COLO829 (cell line): ENCODE measurements around the gene RPF1.
"Not testable (repeated sequence)": the region's sequence is repeated elsewhere in the genome, so short reads cannot be mapped to it uniquely, and the experiment has no call there.

Source experiments
- DNase-seq: peaks from one replicate; pipeline ENCODE4 v3.0.0; 2012; ENCODE audit warnings: low spot score

The RPF1 gene

GRCh38 chr1:84493747-84494146 is 14.7 kb downstream of the RPF1 start:
- DNase-seq = no peak

- no peak for DNase-seq
These were observed 17.4 kb downstream of the RPF1 start for GRCh38 chr1:84496498-84496897.

DNA sequence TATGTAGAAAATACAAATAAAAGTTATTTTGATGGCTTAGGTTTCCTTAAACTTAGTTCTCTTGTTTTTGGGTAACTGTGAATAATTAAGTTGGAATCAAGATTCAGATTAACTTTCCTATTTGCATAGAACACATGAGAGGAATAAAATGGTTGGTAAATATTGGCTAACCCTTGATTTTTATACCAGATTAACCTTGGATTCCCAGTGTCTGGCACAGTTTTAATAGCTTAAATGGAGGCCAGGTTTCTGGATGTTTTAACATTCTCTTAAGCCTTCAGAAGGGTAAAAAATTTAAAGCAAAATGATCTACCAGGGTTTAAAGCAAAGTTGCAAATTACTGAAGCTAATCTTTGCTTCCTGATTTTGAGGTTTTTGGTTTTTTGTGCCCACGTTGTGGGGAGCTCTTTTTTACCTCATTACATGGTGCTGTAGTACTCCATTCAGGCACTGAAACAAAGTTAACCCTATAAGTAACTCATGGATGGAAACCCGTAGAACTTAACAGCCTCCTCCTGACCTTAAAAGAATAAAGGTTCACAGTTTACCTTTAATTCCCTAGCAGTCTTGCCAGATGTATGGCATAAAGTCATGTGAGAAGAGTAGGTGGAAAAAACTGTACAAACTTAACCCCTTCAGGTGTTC is 18.7 kb downstream of the RPF1 start:
- DNase-seq = no peak

DNA sequence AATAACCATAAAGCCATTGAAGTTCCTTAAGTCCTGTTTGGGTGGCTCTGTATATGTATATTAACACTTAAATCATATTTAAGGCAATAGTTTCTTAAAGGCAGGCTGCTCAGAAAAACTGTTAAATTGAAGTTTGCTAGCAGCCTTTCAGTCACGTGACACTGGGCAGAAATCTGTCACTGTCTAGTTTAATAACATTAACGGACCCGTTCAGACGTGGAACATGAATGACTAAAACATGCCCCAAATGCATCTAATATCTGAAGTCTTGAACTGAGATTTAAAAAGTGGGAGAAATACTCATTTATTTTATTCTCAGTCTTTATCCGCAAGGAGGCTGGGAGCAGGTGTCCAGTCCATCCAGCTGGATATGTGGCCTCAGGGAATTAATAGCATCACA is 23.9 kb downstream of the RPF1 start:
- DNase-seq = no peak

DNA sequence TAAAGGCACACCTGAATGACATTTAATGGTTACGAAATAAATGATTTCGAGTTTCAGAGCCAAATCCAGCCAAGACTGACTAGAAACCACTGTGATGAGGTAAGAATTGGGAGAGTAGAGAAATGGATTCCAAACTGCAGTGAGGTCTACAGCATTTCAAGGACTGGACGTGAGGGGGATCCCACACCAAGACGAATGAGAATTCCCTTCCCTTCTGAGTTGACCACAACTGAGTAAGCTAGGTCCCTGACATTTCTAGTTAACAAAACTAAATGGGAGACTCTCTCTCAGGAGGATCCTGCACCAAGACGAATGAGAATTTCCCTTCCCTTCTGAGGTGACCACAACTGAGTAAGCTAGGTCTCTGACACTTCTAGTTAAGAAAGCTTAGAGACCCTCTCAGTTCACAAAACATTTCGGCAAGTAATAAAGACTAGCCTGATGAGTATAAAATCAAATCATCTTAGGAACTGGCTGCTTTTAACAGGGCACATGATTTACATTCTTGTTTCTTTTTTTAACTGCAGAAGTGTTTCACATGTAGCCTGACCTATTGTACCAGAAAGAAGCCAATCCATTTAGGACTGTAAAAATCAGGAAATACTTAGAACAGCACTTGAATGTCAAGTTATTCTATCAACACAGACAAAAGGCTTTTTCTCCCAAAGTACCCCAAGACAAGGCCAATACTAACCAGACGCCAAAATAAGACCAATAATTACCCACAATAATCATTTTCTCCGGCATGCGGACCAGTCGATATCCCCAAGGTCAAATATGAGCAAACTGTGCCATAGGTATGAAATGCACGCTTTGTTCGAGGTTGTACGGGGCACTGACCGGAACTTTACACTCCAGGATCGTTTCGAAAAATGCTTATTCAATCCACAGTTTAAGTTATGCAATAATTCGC is 25.8 kb downstream of the RPF1 start:
- DNase-seq = no peak

GRCh38 chr1:84505493-84506001 is 26.5 kb downstream of the RPF1 start:
- DNase-seq = peak; percentile 3

GRCh38 chr1:84506002-84506728 is 27.1 kb downstream of the RPF1 start, which contains the start of the genes GNG5 and SPATA1:
Gene GNG5, minus strand, starts transcription at chr1:84506581. Its CDS starts 490 bp downstream, at chr1:84506091.
Gene SPATA1, plus strand, starts transcription at chr1:84506386. Its CDS starts 9,974 bp downstream, at chr1:84516360.
- peak; percentile 89 for DNase-seq

DNA sequence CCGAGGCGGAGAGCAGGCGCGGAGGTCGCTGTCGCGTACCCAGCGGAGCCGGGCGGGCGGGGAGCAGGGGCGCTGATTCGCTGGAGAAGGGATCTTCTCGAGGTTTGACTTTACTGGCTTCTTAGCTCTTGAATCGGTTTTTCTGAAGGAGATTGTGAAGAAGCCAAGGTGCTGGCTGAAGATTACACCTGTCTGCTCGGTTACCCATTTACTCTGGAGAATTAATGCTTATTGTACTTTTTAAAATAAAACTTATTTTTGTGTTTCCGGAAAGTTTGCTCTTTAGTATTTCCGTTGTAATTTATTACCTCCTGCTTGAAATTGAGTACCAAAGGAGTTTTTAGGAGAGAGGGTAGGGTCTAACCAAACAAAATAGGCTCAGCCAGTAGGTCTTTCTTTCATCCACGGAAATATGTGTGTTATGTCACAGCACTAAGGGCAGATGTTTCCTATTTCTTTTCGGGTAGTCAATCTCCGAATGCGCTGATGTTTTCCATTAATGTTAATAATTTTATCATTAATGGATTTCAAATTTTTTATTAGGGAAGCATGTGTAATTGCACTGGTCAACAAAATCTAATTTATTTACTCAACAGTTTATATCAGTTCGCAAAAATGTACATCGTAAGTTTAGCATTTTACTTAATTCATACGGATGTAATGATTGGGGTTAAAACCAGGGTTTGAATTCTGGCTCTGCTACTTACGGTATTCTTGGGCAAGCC is 27.8 kb downstream of the RPF1 start:
- DNase-seq = no peak

DNA sequence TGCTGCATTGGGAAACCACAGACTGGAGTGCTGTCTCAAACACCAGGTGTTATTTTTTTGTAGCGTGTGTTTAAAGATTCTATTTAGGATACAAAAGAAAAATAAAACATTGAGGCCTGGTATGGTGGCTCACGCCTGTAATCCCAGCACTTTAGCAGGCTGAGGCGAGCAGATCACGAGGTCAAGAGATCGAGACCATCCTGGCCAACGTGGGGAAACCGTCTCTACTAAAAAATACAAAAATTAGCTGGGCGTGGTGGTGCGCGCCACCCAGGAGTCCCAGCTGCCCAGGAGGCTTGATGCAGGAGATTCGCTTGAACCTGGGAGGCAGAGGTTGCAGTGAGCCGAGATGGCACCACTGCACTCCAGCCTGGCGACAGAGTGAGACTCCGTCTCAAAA is 28.8 kb downstream of the RPF1 start:
- not testable (repeated sequence) for DNase-seq

GRCh38 chr1:84508510-84508909 is 29.4 kb downstream of the RPF1 start:
- no peak for DNase-seq

GRCh38 chr1:84509029-84509428 is 30.0 kb downstream of the RPF1 start:
- DNase-seq = no peak

DNA sequence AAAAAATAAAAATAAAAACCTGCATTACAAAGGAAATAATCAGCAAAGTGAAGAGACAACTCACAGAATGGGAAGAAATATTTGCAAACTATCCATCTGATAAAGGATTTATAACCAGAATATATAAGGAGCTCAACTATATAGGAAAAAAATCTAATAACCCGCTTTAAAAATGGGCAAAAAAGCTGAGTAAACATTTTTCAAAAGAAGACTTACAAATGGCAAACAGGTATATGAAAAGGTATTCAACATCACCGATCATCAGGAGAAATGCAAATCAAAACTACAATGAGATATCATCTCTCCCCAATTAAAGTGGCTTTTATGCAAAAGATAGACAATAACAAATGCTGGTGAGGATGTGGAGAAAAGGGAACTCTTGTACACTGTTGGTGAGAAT is 31.1 kb downstream of the RPF1 start:
- no peak for DNase-seq

GRCh38 chr1:84510668-84511067 is 31.6 kb downstream of the RPF1 start:
- DNase-seq = no peak

- DNase-seq = no peak
These were observed 45.5 kb downstream of the RPF1 start for GRCh38 chr1:84524590-84524989.

DNA sequence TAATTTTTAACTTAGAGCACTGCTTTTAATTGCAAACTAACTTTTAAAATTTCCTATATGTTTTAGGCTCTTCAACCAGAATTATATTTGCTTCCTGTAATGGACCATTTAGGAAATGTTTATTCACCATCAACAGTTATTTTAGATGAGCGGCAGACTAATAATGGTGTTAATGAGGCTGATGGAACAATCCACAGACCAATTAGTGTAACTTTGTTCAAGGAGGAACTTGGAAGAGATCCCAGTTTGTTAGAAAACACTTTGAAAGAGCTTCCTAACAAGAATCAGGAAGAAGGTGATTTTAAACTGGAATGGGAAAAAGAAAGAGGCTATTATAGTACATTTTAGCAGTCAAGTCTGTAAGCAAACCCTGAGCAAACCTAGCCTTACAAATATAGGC is 46.7 kb downstream of the RPF1 start:
- no peak for DNase-seq

DNA sequence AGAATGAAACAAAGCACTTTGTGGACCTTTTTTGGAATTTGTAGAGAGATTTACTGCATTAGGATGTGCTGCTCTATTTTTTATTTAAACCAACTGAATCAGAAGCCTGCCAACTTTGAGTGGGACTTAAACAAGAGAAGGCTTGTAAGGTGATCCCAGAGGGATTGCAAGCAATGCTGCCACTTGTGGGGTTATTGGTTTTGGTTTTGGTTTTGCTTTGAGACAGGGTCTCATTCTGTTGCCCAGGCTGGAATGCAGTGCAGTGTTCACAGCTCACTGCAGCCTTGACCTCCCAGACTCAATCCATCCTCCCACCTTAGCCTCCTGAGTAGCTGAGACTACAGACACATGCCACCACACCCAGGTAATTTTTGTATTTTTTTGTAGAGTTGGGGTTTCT is 59.5 kb downstream of the RPF1 start:
- no peak for DNase-seq

DNA sequence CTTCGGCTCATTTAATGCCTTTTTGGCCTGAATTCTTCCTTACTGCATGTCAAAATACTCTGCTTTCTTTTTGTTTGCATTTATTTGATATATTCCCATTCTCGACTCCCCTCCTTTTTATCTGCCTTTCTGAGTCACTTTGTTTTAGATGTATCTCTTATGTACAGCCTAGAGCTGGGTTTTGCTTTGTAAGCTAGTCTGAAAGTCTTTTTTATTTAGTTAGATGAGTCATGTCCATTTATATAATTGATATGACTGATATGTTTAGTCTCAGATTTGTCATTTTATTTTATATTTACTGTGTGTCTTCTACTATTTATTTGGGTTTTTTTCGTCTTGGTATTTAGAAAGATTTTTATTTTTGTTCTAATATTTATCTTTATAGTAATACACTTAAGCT is 60.9 kb downstream of the RPF1 start:
- peak; percentile 48 for DNase-seq

DNA sequence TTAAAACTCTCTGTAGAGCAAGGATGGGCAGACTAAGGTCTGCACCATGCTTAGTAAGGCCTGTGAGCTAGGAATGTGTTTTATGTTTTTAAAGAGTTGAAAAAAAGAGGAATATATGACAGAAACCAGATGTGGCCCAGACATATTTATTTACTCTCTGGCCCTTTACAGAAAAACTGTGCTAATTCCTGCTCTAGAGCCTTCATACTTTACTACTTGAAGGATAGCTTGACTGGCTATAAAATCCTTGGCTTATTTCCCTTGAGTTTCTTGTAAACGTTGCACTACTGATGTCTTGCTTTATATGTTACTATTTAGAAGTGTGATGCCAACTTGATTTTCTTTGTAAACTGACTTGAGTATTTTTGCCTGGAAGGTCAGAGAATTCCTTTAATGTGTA is 61.7 kb downstream of the RPF1 start:
- DNase-seq = no peak

- DNase-seq = no peak
These were observed 62.6 kb downstream of the RPF1 start for GRCh38 chr1:84541679-84542078.
